Mucosa of descending colon (tissue), 3 donors: ENCODE results near the gene SPSB1. TPM values are rescaled to one million over a fixed set of nuclear protein-coding genes. Genes with fewer than 3 reads are reported as not detected.

Experiments
- ATAC-seq: fragments of 200-7000 bp; cut with Tn5 transposase; one replicate; pipeline ENCODE4 v1.9.1; 2020; ENCODE audit warnings: mild to moderate bottlenecking, moderate library complexity
- DNase-seq, 3 donors: peaks; one replicate each; pipeline ENCODE4 v3.0.0-alpha.2; 2020
- H3K36me3 ChIP-seq: fragments of 200-600 bp; one replicate; pipeline ENCODE4 v1.8.0; 2021; ENCODE audit warnings: low read depth, mild to moderate bottlenecking
- H3K4me1 ChIP-seq: fragments of 200-600 bp; one replicate; pipeline ENCODE4 v1.8.0; 2021; ENCODE audit warnings: low read depth, mild to moderate bottlenecking
- H3K4me3 ChIP-seq: fragments of 200-600 bp; one replicate; pipeline ENCODE4 v1.8.0; 2021; ENCODE audit warnings: mild to moderate bottlenecking
- H3K9me3 ChIP-seq: fragments of 200-600 bp; one replicate; pipeline ENCODE4 v1.8.0; 2021; ENCODE audit warnings: mild to moderate bottlenecking
- intact Hi-C, 2 donors: fragments of 100-400 bp; cut with DNase I in 1 of 2; cut with micrococcal nuclease in 1 of 2; formaldehyde crosslinking; loops; one replicate each; pipeline versions ENCODE4 v1.11.0 to v1.11.1; 2022; cut with DNase I, micrococcal nuclease
- total RNA-seq, 3 donors: library from RNA; stranded (reverse); fragmentation: NEBNext Ultra II Directional in 2 of 3; extraction: Animal tissue kit (Norgen Biotek cat#: 25700) in 2 of 3; gene quantifications; one replicate each; pipeline versions ENCODE4 v1.2.1 to v1.2.4, GENCODE V29; 2021 to 2023
- TF ChIP-seq, protein P1 (sequence below): fragments of 200-600 bp; IDR thresholded peaks from one replicate; pipeline ENCODE4 v1.8.0; 2022; ENCODE audit warnings: antibody characterized with exemption, mild to moderate bottlenecking
- donor health status: DM: no; HTN: no; CAD: no; lungs with moderate emphysema.
- donor health status: DM: no; HTN: no; CAD: no.
- donor health status: DM: no; HTN: yes; CAD: no.

Gene SPSB1
- total RNA-seq, 3 donors from 2014 or later = 22.1 to 35.5 (median 26.1) TPM

DNA sequence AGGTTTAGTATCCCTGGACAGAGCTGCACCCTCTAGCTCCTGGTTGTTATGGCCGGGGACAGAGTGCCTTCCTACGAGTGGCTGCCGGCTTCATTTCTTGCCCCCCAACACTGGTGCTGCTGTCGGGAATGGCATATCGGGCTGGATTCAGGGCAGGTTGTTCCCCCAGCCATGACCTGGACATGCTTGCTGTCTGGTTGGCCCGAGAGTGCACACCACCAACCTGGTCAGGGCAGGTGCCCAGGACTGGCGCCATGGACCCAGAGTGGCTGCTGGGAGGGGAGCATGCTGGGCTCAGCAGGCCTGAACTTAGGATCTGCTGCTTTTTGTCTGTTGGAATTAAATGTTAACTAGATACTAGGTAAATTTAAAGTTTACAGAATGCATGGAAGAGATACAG lies 36.4 kb upstream of the SPSB1 start:
- Histone ChIP-seq H3K36me3 (no peaks in the 10 kb centered on the region), H3K9me3 (no peaks in the 10 kb centered on the region), H3K4me3 (no peak overlapping the region), H3K4me1 (no peaks in the 10 kb centered on the region)
- no peak for ATAC-seq
- TF ChIP-seq, protein P1, sequence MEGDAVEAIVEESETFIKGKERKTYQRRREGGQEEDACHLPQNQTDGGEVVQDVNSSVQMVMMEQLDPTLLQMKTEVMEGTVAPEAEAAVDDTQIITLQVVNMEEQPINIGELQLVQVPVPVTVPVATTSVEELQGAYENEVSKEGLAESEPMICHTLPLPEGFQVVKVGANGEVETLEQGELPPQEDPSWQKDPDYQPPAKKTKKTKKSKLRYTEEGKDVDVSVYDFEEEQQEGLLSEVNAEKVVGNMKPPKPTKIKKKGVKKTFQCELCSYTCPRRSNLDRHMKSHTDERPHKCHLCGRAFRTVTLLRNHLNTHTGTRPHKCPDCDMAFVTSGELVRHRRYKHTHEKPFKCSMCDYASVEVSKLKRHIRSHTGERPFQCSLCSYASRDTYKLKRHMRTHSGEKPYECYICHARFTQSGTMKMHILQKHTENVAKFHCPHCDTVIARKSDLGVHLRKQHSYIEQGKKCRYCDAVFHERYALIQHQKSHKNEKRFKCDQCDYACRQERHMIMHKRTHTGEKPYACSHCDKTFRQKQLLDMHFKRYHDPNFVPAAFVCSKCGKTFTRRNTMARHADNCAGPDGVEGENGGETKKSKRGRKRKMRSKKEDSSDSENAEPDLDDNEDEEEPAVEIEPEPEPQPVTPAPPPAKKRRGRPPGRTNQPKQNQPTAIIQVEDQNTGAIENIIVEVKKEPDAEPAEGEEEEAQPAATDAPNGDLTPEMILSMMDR = no peak
- no peak for DNase-seq
- intact Hi-C loops = no loop called here

DNA sequence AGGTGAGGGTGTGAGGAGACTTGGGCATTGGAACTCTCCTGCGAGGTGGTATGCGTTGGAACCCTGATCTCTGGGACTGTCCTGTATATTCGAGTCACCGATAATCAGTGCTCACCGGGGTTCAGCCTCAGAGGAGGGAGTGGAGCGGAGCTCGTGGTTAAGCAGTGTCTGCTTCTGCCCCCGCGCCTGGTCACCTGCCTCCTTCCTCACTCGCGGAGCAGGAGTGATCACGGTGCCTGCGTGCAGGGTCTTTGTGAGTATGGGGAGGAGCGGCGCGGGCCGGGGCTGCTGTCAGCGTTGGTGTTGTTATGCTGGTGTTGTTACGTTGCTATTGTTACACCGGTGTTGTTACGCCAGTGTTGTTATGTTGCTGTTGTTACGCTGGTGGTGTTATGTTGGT lies 34.8 kb upstream of the SPSB1 start:
- no peak for ATAC-seq

DNA sequence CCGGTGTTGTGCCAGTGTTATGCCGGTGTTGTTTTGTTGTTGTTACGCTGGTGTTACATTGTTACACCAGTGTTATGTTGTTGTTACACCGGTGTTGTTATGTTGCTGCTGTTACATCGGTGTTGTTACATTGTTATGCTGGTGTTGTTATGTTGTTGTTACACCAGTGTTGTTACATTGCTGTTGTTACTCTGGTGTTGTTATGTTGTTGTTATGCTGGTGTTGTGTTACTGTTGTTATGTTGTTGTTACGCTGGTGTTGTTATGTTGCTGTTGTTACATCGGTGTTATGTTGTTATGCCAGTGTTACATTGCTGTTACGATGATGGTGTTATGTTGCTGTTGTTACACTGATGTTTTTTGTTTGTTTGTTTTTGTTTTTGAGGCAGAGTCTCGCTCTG lies 34.1 kb upstream of the SPSB1 start:
- TF ChIP-seq, protein P1 = no peak
- H3K36me3 ChIP-seq = no peaks in the 10 kb centered on the region
- no peaks in the 10 kb centered on the region for H3K4me1 ChIP-seq
- no peak for ATAC-seq
- no peak overlapping the region for H3K4me3 ChIP-seq
- no peak for DNase-seq
- intact Hi-C loops = no loop called here
- H3K9me3 ChIP-seq = no peaks in the 10 kb centered on the region

More for the DNA sequence above, 34.8 kb upstream of the SPSB1 start:
- TF ChIP-seq, protein P1 = no peak
- H3K4me3 ChIP-seq = no peak overlapping the region
- DNase-seq = no peak
- no peaks in the 10 kb centered on the region for H3K36me3 ChIP-seq
- no peaks in the 10 kb centered on the region for H3K4me1 ChIP-seq
- intact Hi-C loops = no loop called here
- H3K9me3 ChIP-seq = no peaks in the 10 kb centered on the region

DNA sequence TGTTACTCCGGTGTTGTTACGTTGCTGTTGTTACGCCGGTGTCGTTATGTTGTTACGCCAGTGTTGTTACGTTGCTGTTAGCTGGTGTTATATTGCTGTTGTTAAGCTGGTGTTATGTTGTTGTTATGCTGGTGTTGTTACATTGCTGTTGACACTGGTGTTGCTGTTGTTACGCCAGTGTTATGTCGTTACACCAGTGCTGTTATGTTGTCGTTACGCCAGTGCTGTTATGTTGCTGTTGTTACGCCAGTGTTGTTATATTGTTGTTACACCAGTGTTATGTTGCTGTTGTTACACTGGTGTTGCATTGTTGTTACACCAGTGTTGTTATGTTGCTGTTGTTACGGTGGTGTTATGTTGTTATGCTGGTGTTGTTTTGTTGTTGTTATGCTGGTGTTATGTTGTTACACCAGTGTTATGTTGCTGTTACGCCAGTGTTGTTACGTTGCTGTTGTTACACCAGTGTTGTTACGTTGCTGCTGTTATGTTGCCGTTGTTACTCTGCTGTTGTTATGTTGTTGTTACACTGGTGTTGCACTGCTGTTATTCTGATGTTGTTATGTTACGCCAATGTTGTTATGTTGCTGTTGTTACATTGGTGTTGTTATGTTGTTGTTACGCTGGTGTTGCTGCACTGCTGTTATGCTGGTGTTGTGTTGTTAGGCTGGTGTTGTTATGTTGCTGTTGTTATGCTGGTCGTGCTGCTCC lies 32.5 kb upstream of the SPSB1 start:
- Histone ChIP-seq H3K4me3 (no peak overlapping the region), H3K36me3 (no peaks in the 10 kb centered on the region), H3K9me3 (no peaks in the 10 kb centered on the region), H3K4me1 (no peaks in the 10 kb centered on the region)
- ATAC-seq (no peak), DNase-seq (no peak)
- intact Hi-C loops = no loop called here
- TF ChIP-seq, protein P1 = no peak

DNA sequence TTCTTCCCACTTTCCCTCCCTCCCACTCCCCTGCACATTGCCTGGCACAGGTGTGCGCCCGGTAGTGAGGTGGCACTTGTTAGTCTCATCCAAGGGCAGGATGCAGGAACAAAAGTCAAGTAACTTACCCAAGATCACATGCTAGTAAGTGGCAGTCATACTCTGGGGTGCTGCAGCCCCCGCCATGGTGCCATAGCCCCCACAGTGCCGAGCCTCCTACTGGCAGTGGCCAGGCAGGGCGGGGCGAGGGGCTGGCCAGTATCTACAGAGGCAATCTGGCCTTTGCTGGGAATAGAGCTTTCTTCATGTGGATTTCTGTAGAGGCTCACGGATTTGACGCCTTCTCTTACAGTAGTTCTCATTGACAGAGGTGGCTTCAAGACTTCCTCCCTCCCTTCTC lies 31.2 kb upstream of the SPSB1 start:
- ATAC-seq (no peak), DNase-seq (no peak)
- TF ChIP-seq, protein P1 = no peak
- H3K9me3 ChIP-seq = no peaks in the 10 kb centered on the region
- no peaks in the 10 kb centered on the region for H3K36me3 ChIP-seq
- no peaks in the 10 kb centered on the region for H3K4me1 ChIP-seq
- intact Hi-C loops = no loop called here
- H3K4me3 ChIP-seq = no peak overlapping the region
